ENCODE data around the gene GP5. TPM values are rescaled to one million over a fixed set of nuclear protein-coding genes. Genes with fewer than 3 reads are reported as not detected.

Gene GP5
- total and polyA plus RNA-seq, 2 of the 13 experiments (the other 11 are each of a cell fraction or from before 2014, with no cell fraction given), result not detected

GRCh38 chr3:194351080-194351672, 47.9 kb downstream of the GP5 start, which contains the start of gene CPN2 (continued):
- TF ChIP-seq ZNF780A (CRISPR knock-in tag; IDR thresholded peaks at IDR 0.05) (no peak), IRX3 (CRISPR knock-in tag; IDR thresholded peaks at IDR 0.05; ENCODE audit: borderline replicate concordance, low read depth) (no peak), ZNF30 (CRISPR knock-in tag; IDR thresholded peaks at IDR 0.05) (no peak), ELK4 (CRISPR knock-in tag; IDR thresholded peaks at IDR 0.05; ENCODE audit: borderline replicate concordance) (no peak), HIC2 (CRISPR knock-in tag; IDR thresholded peaks at IDR 0.05; ENCODE audit: low read depth) (no peak), ZNF562 (CRISPR knock-in tag; IDR thresholded peaks at IDR 0.05; ENCODE audit: borderline replicate concordance) (no peak), ZNF709 (CRISPR knock-in tag; IDR thresholded peaks at IDR 0.05) (peak; percentile 65; the same call in 1 of the 2 replicates), FLYWCH1 (CRISPR knock-in tag; IDR thresholded peaks at IDR 0.05) (no peak), EEA1 (CRISPR knock-in tag; IDR thresholded peaks at IDR 0.05; ENCODE audit: borderline replicate concordance) (no peak), HOXA9 (CRISPR knock-in tag; IDR thresholded peaks at IDR 0.05; ENCODE audit: borderline replicate concordance) (no peak), PCBP1 (IDR thresholded peaks at IDR 0.05; ENCODE audit: borderline replicate concordance, low read depth, low read length) (no peak), GABPA (IDR thresholded peaks at IDR 0.05; ENCODE audit: low read depth, low read length) (no peak), GABPA (CRISPR knock-in tag; IDR thresholded peaks at IDR 0.05; ENCODE audit: low read depth) (no peak), KMT2B (CRISPR knock-in tag; IDR thresholded peaks at IDR 0.05) (no peak), TEAD3 (CRISPR knock-in tag; optimal IDR thresholded peaks at IDR 0.05; ENCODE audit: borderline replicate concordance) (peak; percentile 52), ZNF329 (CRISPR knock-in tag; IDR thresholded peaks at IDR 0.05; ENCODE audit: low read depth) (no peak), POLR2AphosphoS5 (IDR thresholded peaks at IDR 0.05; ENCODE audit: low read depth, low read length) (peak; percentile 84), ZBTB40 (IDR thresholded peaks at IDR 0.05) (no peak), ZBTB40 (CRISPR knock-in tag; IDR thresholded peaks at IDR 0.05) (no peak; the same call in 1 of the 2 replicates), SP4 (CRISPR knock-in tag; IDR thresholded peaks at IDR 0.05) (peak; percentile 17; the same call in 1 of the 2 replicates)
